ENCODE data around the gene RAB3A.

Gene RAB3A

GRCh38 chr19:18155095-18156087, 48.5 kb downstream of the RAB3A start:
- H3K4me1 ChIP-seq (ENCODE audit: insufficient read depth, low read length, poor library complexity, severe bottlenecking), result peaks cover 26% of the 10 kb centered on the region

GRCh38 chr19:18153556-18154134, 50.2 kb downstream of the RAB3A start:
- H2AFZ ChIP-seq (ENCODE audit: low read length), result peak overlapping the region; percentile 75
- peaks cover 28% of the 10 kb centered on the region; the same call in 1 of the 2 replicates for H3K79me2 ChIP-seq (ENCODE audit: insufficient read depth, low read length)
- peaks cover 26% of the 10 kb centered on the region for H3K4me1 ChIP-seq (ENCODE audit: insufficient read depth, low read length, poor library complexity, severe bottlenecking)
- H3F3A ChIP-seq (ENCODE audit: low read depth), result peaks cover 6% of the 10 kb centered on the region; the same call in 1 of the 2 replicates
- peak overlapping the region; percentile 98 for H3K9ac ChIP-seq (ENCODE audit: low read depth, low read length, poor library complexity, severe bottlenecking)
- H3K36me3 ChIP-seq (ENCODE audit: insufficient read depth, low read length), result no peaks in the 10 kb centered on the region
- H3K9me2 ChIP-seq (replicated peaks; ENCODE audit: low read depth, low read length), result no peaks in the 10 kb centered on the region
- no peaks in the 10 kb centered on the region for H3K27me3 ChIP-seq (ENCODE audit: insufficient read depth, low read length, poor library complexity, severe bottlenecking)
- peak overlapping the region; percentile 99 for H3K4me2 ChIP-seq (ENCODE audit: low read depth, low read length, poor library complexity, severe bottlenecking)
- peak overlapping the region; percentile 96 for H3K4me3 ChIP-seq (ENCODE audit: low read length, poor library complexity, severe bottlenecking)
- peaks cover 12% of the 10 kb centered on the region for H4K20me1 ChIP-seq (ENCODE audit: insufficient read depth, low read length, poor library complexity, severe bottlenecking)
- no peaks in the 10 kb centered on the region for H3K9me3 ChIP-seq (ENCODE audit: insufficient read depth, low read depth, low read length)
- no peak for TF ChIP-seq CTCF (conservative IDR thresholded peaks at IDR 0.05; ENCODE audit: low read length)
- TF ChIP-seq EZH2phosphoT487 (IDR thresholded peaks at IDR 0.05; ENCODE audit: borderline replicate concordance), result no peak

More at GRCh38 chr19:18155095-18156087, 48.5 kb downstream of the RAB3A start:
- Histone ChIP-seq H3F3A (ENCODE audit: low read depth) (peaks cover 6% of the 10 kb centered on the region; the same call in 1 of the 2 replicates), H4K20me1 (ENCODE audit: insufficient read depth, low read length, poor library complexity, severe bottlenecking) (peaks cover 12% of the 10 kb centered on the region), H3K9me2 (replicated peaks; ENCODE audit: low read depth, low read length) (no peaks in the 10 kb centered on the region), H2AFZ (ENCODE audit: low read length) (no peak overlapping the region), H3K9me3 (ENCODE audit: insufficient read depth, low read depth, low read length) (no peaks in the 10 kb centered on the region), H3K36me3 (ENCODE audit: insufficient read depth, low read length) (no peaks in the 10 kb centered on the region), H3K79me2 (ENCODE audit: insufficient read depth, low read length) (peaks cover 28% of the 10 kb centered on the region; the same call in 1 of the 2 replicates), H3K27me3 (ENCODE audit: insufficient read depth, low read length, poor library complexity, severe bottlenecking) (no peaks in the 10 kb centered on the region), H3K9ac (ENCODE audit: low read depth, low read length, poor library complexity, severe bottlenecking) (no peak overlapping the region), H3K4me2 (ENCODE audit: low read depth, low read length, poor library complexity, severe bottlenecking) (peak overlapping the region; percentile 32), H3K4me3 (ENCODE audit: low read length, poor library complexity, severe bottlenecking) (no peak overlapping the region)
- TF ChIP-seq EZH2phosphoT487 (IDR thresholded peaks at IDR 0.05; ENCODE audit: borderline replicate concordance), result no peak
- TF ChIP-seq CTCF (conservative IDR thresholded peaks at IDR 0.05; ENCODE audit: low read length), result no peak

GRCh38 chr19:18152817-18153555, 50.9 kb downstream of the RAB3A start, which contains the start of gene PIK3R2:
TSS of gene PIK3R2 (plus strand) at chr19:18153163. CDS start at chr19:18155880, 2,717 bp downstream.
- Histone ChIP-seq H3K9ac (ENCODE audit: low read depth, low read length, poor library complexity, severe bottlenecking) (peak within 1 kb of the TSS; percentile 98), H3K9me3 (ENCODE audit: insufficient read depth, low read depth, low read length) (no peaks in the 10 kb centered on the region), H3F3A (ENCODE audit: low read depth) (peaks cover 6% of the 10 kb centered on the region; the same call in 1 of the 2 replicates), H3K4me1 (ENCODE audit: insufficient read depth, low read length, poor library complexity, severe bottlenecking) (peaks cover 26% of the 10 kb centered on the region), H3K9me2 (replicated peaks; ENCODE audit: low read depth, low read length) (no peaks in the 10 kb centered on the region), H3K27me3 (ENCODE audit: insufficient read depth, low read length, poor library complexity, severe bottlenecking) (no peaks in the 10 kb centered on the region), H3K4me2 (ENCODE audit: low read depth, low read length, poor library complexity, severe bottlenecking) (peak within 1 kb of the TSS; percentile 99), H3K79me2 (ENCODE audit: insufficient read depth, low read length) (peaks cover 28% of the 10 kb centered on the region; the same call in 1 of the 2 replicates), H3K36me3 (ENCODE audit: insufficient read depth, low read length) (no peaks in the 10 kb centered on the region), H2AFZ (ENCODE audit: low read length) (peak within 1 kb of the TSS; percentile 85), H3K4me3 (ENCODE audit: low read length, poor library complexity, severe bottlenecking) (peak within 1 kb of the TSS; percentile 96), H4K20me1 (ENCODE audit: insufficient read depth, low read length, poor library complexity, severe bottlenecking) (peaks cover 12% of the 10 kb centered on the region)
- TF ChIP-seq CTCF (conservative IDR thresholded peaks at IDR 0.05; ENCODE audit: low read length), result no peak; the same call in 1 of the 2 replicates
- TF ChIP-seq EZH2phosphoT487 (IDR thresholded peaks at IDR 0.05; ENCODE audit: borderline replicate concordance), result no peak
